ENCODE data around the gene PLEKHG7.

PLEKHG7 gene

DNA sequence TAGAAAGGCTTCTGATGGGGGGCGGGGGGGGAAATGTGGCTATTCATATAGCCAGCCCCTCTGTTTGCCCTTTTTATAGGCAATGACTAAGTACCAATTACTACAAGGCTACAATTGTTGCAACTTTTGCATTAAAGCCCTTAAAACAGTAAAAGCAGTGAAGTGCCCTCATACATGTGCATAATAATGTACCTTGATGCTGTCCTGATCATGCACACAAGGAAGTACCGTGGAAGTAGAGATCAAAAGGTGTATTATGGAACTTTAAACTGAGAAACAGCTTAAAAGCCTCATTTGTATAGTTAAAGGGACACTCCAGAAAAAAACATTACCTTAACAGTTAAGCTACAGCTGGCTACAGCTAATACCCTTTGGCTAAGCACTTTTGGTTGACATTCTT is 111.8 kb downstream of the PLEKHG7 start:
- no peak for DNase-seq

DNA sequence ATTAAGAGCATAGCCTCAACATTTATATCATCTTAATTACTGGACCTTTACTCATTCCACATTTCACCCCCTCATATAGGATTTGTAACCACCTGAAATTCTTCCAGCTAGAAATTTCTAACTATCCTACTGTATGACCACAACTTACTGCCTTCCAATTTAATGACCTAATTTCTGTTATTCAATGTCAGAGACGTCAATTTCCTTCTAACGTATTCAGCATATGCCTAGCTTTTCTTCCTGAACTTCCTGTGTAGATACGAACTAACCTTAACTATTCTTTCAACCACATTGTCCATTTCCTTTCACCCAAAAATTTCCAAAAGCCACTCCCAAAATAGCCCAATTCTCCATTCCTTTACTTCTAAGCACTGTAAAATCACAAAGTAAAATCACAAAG is 118.4 kb downstream of the PLEKHG7 start:
- no peak for DNase-seq
